Ovary (tissue), 3 donors: Measurements from ENCODE around the gene APP.

Experiments used
- CTCF ChIP-seq, 3 donors: fragments of 450-650 bp in 2 of 3; fragments of 200-600 bp in 1 of 3; IDR thresholded peaks; one replicate each; pipeline versions ENCODE4 v1.5.1 to v1.8.0; 2016 to 2022; ENCODE audit warnings: antibody characterized with exemption in 3 of 3, mild to moderate bottlenecking in 1 of 3
- EP300 ChIP-seq: sonication (generic); formaldehyde crosslinking; IDR thresholded peaks from one replicate; pipeline ENCODE4 v1.6.1; 2017; ENCODE audit warnings: antibody characterized with exemption
- POLR2A ChIP-seq: fragments of 450-650 bp; IDR thresholded peaks from one replicate; pipeline ENCODE4 v1.6.1; 2017; ENCODE audit warnings: antibody characterized with exemption, mild to moderate bottlenecking, moderate library complexity
- donor health status: DM: no; HTN: no; CAD: no.

GRCh38 chr21:26099610-26100219 is 70.9 kb downstream of the APP start:
- TF ChIP-seq CTCF (IDR thresholded peaks at IDR 0.05): no peak
- no peak for TF ChIP-seq POLR2A
- TF ChIP-seq EP300: no peak
